Raji (cell line): Measurements from ENCODE around the gene RTL10.

Experiments
- POLR2A ChIP-seq: IDR thresholded peaks from 2 replicates; pipeline ENCODE4 v1.6.1; 2011; ENCODE audit warnings: low read depth, low read length, control low read depth; ENCODE audit not compliant: insufficient read depth

The RTL10 gene

DNA sequence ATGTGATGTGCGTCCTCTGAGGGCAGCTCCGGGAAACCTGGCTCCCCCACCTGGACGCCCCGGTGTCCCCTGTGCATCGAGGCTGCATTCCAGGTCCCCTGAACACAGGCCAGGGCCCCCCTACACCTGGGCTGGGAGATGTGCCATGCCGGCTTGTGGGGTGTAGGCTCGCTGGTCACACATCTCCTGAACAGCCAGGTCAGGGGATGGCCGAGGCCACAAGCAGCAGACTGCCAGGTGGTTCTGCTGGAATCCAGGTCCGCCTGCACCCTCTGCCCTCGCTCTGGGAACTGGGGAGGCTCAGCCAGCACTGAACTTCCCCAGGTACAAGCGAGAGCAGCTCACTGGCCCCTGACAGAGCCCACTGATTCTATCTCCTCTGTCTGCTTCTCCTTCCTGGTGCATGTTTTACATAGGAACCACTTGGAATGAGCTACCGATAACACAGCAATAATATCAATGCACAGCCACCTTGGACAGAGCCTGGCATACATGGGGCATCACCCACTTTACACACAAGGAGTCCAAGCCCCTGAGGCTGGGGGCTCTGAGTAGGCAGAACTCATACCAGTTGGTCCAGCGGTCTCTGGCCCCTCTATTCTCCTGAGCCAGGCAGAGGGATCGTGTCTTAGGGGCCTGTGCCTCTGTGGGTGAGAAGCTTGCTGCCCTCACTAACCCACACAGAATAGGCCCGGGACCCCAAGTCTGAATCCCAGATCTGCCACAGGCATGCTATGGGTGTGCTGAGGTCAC, 47.3 kb downstream of the RTL10 start:
- TF ChIP-seq POLR2A: no peak

DNA sequence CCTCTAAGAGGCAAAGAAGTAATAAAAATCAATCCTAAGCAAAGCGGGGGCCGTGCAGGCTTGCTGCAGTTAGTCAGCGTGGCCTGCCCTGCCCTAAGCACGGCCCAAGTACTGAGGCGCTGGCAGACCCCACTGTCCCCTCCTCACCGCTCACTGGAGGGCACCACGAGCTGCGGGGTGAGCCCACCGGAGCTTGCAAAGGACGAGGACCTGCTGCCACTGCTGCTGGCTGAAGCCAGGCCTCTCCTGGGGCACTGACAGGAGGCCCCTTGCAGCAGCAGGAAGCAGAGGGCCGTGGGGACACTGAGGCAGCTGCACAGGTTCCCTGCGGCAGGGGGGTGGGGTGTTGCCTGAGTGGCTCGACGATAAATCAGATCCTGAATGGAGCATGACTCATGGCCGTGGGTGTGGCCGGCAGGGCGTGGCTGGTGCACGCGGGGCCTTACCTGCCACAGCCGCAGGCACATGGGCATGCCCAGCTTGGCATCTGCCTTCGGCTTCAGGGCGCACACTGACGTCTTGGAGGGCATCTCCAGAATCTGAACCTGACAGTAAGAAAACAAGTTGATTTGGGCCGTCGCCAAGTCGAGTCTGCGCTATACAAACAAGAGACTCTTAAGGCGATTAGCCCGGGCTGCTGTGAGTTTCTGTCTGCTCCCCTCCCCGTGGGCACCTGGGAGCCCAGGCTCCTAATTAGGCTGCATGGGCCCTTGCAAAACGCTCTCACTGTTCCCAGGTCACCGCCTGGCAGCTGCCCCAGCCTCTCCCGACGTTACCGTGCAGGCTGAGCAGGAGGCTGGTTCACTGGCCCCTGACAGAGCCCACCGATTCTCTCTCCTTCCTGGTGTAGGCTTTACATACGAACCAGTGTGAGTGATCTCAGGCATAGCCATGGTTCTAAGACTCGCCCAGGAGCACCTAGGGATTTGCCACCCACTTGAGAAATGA, 48.2 kb downstream of the RTL10 start:
- no peak for TF ChIP-seq POLR2A

DNA sequence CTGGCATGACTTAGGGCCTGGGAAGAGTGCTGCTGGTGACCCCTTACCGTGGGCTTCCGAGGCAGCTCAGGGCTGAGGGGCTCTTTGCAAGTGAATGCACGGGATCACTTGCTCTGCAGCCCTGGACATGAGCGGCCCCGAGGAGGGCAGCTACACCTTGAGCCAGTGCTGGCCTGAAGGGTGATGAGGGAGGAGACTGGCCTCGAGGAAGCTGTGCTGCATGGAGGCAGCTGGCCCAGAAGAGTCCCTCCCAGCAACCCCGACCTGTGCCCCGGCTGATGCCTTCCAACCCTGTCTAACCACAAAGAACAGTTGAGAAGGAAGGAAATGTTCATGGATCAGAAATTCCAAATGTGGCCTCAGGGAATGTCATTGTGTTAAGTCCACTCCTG, 48.9 kb downstream of the RTL10 start:
- no peak for TF ChIP-seq POLR2A
